Gastroesophageal sphincter (tissue), 3 donors: ENCODE results near the gene ZMYM3.

ENCODE experiments used
- POLR2A ChIP-seq, 2 donors: fragments of 450-650 bp; IDR thresholded peaks; one replicate each; pipeline ENCODE4 v1.6.1; 2017; ENCODE audit warnings: antibody characterized with exemption in 2 of 2, mild to moderate bottlenecking in 2 of 2, moderate library complexity in 1 of 2
- TF ChIP-seq, protein P1 (sequence below), 4 experiments: fragments of 200-600 bp in 2 of 4; fragments of 450-650 bp in 2 of 4; sonication (generic) in 1 of 4; IDR thresholded peaks; one replicate each; pipeline ENCODE4 v1.5.1; 2017 to 2019; ENCODE audit warnings: antibody characterized with exemption in 4 of 4, mild to moderate bottlenecking in 2 of 4, moderate library complexity in 2 of 4

DNA sequence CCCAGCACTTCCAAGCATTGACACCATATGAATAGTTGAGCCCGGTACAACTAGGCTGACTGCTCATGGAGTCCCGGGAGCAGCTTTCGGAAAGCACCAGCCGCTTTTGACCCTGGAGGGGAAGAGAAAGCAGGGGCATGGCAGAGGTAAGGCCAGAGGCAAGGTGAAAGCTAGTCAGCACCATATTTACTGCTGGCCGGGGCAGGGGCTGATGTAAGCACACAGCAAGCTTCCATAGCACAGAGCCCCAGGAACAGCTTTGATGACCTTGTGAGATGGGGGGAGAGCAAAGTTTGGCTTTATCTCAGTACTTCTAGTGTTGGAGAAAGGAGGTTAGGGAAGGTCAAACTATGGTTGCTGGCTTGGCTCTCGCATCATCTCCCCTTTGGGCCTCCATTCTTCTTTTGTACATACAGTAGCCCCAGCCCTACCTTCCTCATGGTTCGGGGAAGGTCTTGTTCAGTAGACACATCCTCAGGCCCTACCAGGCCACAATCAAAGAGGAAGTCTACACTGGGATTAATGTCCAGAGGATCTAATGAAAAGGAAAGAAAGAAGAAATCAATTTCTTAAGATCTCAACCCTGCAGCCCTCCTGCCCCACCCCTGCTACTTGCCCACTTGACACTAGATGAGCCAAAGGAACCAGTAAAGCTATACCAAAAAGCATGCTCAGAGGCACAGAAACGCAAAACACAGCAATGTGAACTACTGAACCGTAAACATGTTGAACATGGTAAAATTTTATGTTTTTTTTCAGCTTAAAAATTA, 9.4 kb downstream of the ZMYM3 start:
- TF ChIP-seq, protein P1, sequence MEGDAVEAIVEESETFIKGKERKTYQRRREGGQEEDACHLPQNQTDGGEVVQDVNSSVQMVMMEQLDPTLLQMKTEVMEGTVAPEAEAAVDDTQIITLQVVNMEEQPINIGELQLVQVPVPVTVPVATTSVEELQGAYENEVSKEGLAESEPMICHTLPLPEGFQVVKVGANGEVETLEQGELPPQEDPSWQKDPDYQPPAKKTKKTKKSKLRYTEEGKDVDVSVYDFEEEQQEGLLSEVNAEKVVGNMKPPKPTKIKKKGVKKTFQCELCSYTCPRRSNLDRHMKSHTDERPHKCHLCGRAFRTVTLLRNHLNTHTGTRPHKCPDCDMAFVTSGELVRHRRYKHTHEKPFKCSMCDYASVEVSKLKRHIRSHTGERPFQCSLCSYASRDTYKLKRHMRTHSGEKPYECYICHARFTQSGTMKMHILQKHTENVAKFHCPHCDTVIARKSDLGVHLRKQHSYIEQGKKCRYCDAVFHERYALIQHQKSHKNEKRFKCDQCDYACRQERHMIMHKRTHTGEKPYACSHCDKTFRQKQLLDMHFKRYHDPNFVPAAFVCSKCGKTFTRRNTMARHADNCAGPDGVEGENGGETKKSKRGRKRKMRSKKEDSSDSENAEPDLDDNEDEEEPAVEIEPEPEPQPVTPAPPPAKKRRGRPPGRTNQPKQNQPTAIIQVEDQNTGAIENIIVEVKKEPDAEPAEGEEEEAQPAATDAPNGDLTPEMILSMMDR (IDR thresholded peaks at IDR 0.05): no peak
- TF ChIP-seq POLR2A (IDR thresholded peaks at IDR 0.05): no peak
